GM12891 (cell line): Measurements from ENCODE around the gene DGAT2L6.

Experiments
- POLR2A ChIP-seq: IDR thresholded peaks from 2 replicates; pipeline ENCODE4 v1.6.1; 2011; ENCODE audit warnings: low read depth, low read length, control low read depth
- POLR2AphosphoS5 ChIP-seq: IDR thresholded peaks from 2 replicates; pipeline ENCODE4 v1.6.1; 2011; ENCODE audit warnings: low read depth, low read length, control low read depth
- TAF1 ChIP-seq: IDR thresholded peaks from 2 replicates; pipeline ENCODE4 v1.6.1; 2011; ENCODE audit warnings: low read depth, low read length, control low read depth

- no peak for TF ChIP-seq TAF1
- no peak for TF ChIP-seq POLR2AphosphoS5
- no peak for TF ChIP-seq POLR2A
Observed at GRCh38 chrX:70172221-70172620, 5.1 kb upstream of the DGAT2L6 start.
